K562 (cell line): ENCODE measurements around the gene AP5M1. TPM values are rescaled to one million over a fixed set of nuclear protein-coding genes. Genes with fewer than 3 reads are reported as not detected.

ENCODE experiments used
- ATAC-seq: fragments of 200-7000 bp; cut with Tn5 transposase; 3 replicates; pipeline ENCODE4 v1.9.1; 2020; ENCODE audit warnings: moderate library complexity
- BruUV-seq: library from RNA; stranded (reverse); fragments of 400-500 nt; replicated peaks from 2 replicates; lab custom pipeline; 2021; lab: Mats Ljungman, UMichigan
- CTCF ChIA-PET: fragments of 300-600 bp; formaldehyde crosslinking; extraction: SDS; loops from one replicate; lab custom pipeline; 2021; ENCODE audit warnings: low intra/inter-chr PET ratio; lab: Yijun Ruan, JAX
- POLR2A ChIA-PET: fragments of 300-600, 350-650 bp; sonication (Branson Sonifier 250); formaldehyde crosslinking; extraction: SDS; loops from one replicate; lab custom pipeline; 2021; ENCODE audit warnings: antibody characterized with exemption, inconsistent platforms; lab: Yijun Ruan, JAX
- DNase-seq, 4 experiments: peaks; one replicate each; pipeline versions ENCODE4 v3.0.0 to v3.0.0-alpha.2; 2011 to 2018; ENCODE audit warnings: low spot score in 3 of 4, mixed read lengths in 3 of 4; ENCODE audit errors: extremely low read depth in 1 of 4
- FAIRE-seq: peaks from 2 replicates; lab custom pipeline; 2011; peaks lifted over from hg19 to GRCh38; lab: Jason Lieb, UNC
- H2AFZ ChIP-seq: 2 replicates; pipeline ENCODE4 v1.6.0; 2011; ENCODE audit warnings: low read depth, low read length, control low read depth, inconsistent platforms
- H3K27ac ChIP-seq: fragments of 200-600 bp; 3 replicates; pipeline ENCODE4 v1.8.0; 2011; ENCODE audit warnings: low read depth, mild to moderate bottlenecking, control low read depth, inconsistent platforms, low read length, moderate library complexity, mixed read lengths; ENCODE audit errors: extremely low read depth
- H3K27me3 ChIP-seq, 2 experiments: fragments of 300-600 bp in 1 of 2; 2 replicates in 1 of 2; 3 replicates in 1 of 2; pipeline versions ENCODE4 v1.6.0 to v1.8.0; 2011; ENCODE audit warnings: inconsistent platforms in 2 of 2, low read length in 2 of 2, mild to moderate bottlenecking in 1 of 2, mixed read lengths in 1 of 2, moderate library complexity in 1 of 2; ENCODE audit not compliant: control insufficient read depth in 2 of 2, insufficient read depth in 2 of 2
- H3K36me3 ChIP-seq: fragments of 300-600 bp; 3 replicates; pipeline ENCODE4 v1.8.0; 2011; ENCODE audit warnings: mild to moderate bottlenecking, low read length, inconsistent platforms; ENCODE audit not compliant: control insufficient read depth, insufficient read depth
- H3K4me1 ChIP-seq, 2 experiments: fragments of 200-600 bp in 1 of 2; replicated peaks in 1 of 2; 2 replicates in 1 of 2; 3 replicates in 1 of 2; pipeline versions ENCODE4 v1.5.1 to v1.8.0; 2011; ENCODE audit warnings: inconsistent platforms in 2 of 2, low read length in 2 of 2, mild to moderate bottlenecking in 1 of 2, mixed read lengths in 1 of 2, moderate library complexity in 1 of 2; ENCODE audit not compliant: control insufficient read depth in 2 of 2, insufficient read depth in 2 of 2
- H3K4me2 ChIP-seq: 2 replicates; pipeline ENCODE4 v1.6.1; 2011; ENCODE audit warnings: low read length, control low read depth, inconsistent platforms, mixed read lengths; ENCODE audit not compliant: insufficient read depth
- H3K4me3 ChIP-seq: fragments of 200-600 bp; sonication (generic), shearing (Covaris generic); 2 replicates; pipeline ENCODE4 v1.5.1; 2016; ENCODE audit warnings: control low read depth, inconsistent platforms
- H3K79me2 ChIP-seq: fragments of 200-600 bp; 3 replicates; pipeline ENCODE4 v1.8.0; 2011; ENCODE audit warnings: low read length, inconsistent platforms; ENCODE audit not compliant: control insufficient read depth, insufficient read depth
- H3K9ac ChIP-seq, 2 experiments: 2 replicates each; pipeline versions ENCODE4 v1.6.0 to v1.6.1; 2011; ENCODE audit warnings: low read depth in 2 of 2, low read length in 2 of 2, control low read depth in 1 of 2, inconsistent platforms in 1 of 2, mild to moderate bottlenecking in 1 of 2, mixed read lengths in 1 of 2; ENCODE audit not compliant: insufficient read depth in 1 of 2
- H3K9me1 ChIP-seq: one replicate; pipeline ENCODE4 v1.6.0; 2011; ENCODE audit warnings: inconsistent platforms, mild to moderate bottlenecking, low read length, moderate library complexity; ENCODE audit not compliant: control insufficient read depth, insufficient read depth
- H3K9me3 ChIP-seq: replicated peaks from 2 replicates; pipeline ENCODE4 v1.5.1; 2011; ENCODE audit warnings: low read depth, low read length, inconsistent platforms; ENCODE audit not compliant: control insufficient read depth, insufficient read depth
- H4K20me1 ChIP-seq: replicated peaks from 2 replicates; pipeline ENCODE4 v1.6.1; 2011; ENCODE audit warnings: low read length, inconsistent platforms, mixed read lengths; ENCODE audit not compliant: control insufficient read depth, insufficient read depth
- CBFB ChIP-seq: sonication (generic); formaldehyde crosslinking; IDR thresholded peaks from 2 replicates; pipeline ENCODE4 v1.4.0; 2020; ENCODE audit warnings: mild to moderate bottlenecking, missing genetic modification reagents
- CBX8 ChIP-seq: fragments of 200-600 bp; sonication (generic); IDR thresholded peaks from 2 replicates; pipeline ENCODE4 v1.6.1; 2012; ENCODE audit warnings: borderline replicate concordance, mixed run types, low read depth, mild to moderate bottlenecking, moderate library complexity, mixed read lengths, low read length, control low read depth, inconsistent platforms; ENCODE audit not compliant: poor library complexity, severe bottlenecking; ENCODE audit errors: extremely low read depth
- ETV6 ChIP-seq, 3 experiments: fragments of 150-350 bp in 1 of 3; sonication (generic) in 1 of 3; formaldehyde crosslinking in 1 of 3; IDR thresholded peaks; 2 replicates each; pipeline versions ENCODE4 v1.6.1 to v1.8.0; 2014 to 2022; ENCODE audit warnings: borderline replicate concordance in 2 of 3, low read depth in 2 of 3, antibody characterized with exemption in 1 of 3, low read length in 1 of 3, mild to moderate bottlenecking in 1 of 3, missing genetic modification reagents in 1 of 3
- FOXA3 ChIP-seq, 2 experiments: fragments of 450-650 bp in 1 of 2; sonication (generic) in 1 of 2; formaldehyde crosslinking; IDR thresholded peaks in 1 of 2; conservative IDR thresholded peaks in 1 of 2; 2 replicates each; pipeline versions ENCODE4 v1.4.0 to v1.8.0; 2020 to 2022; ENCODE audit warnings: mild to moderate bottlenecking in 2 of 2, missing genetic modification reagents in 1 of 2
- HDAC3 ChIP-seq: fragments of 450-650 bp; IDR thresholded peaks from 2 replicates; pipeline ENCODE4 v1.6.1; 2018; ENCODE audit warnings: borderline replicate concordance, mild to moderate bottlenecking, moderate library complexity; ENCODE audit not compliant: partially characterized antibody
- KLF10 ChIP-seq: fragments of 250-450 bp; sonication (Bioruptor Pico); IDR thresholded peaks from 2 replicates; pipeline ENCODE4 v1.6.1; 2021; ENCODE audit warnings: matching md5 sums
- SP1 ChIP-seq: sonication (generic); formaldehyde crosslinking; IDR thresholded peaks from 2 replicates; pipeline ENCODE4 v1.8.1; 2022; ENCODE audit warnings: mild to moderate bottlenecking, missing genetic modification reagents
- SUPT5H ChIP-seq: fragments of 450-650 bp; IDR thresholded peaks from 2 replicates; pipeline ENCODE4 v1.6.1; 2016
- ZNF444 ChIP-seq: fragments of 250-450 bp; sonication (Bioruptor Pico); IDR thresholded peaks from 2 replicates; pipeline ENCODE4 v1.4.0; 2020; ENCODE audit warnings: mild to moderate bottlenecking, moderate library complexity
- ZNF586 ChIP-seq: fragments of 450-650 bp; formaldehyde crosslinking; conservative IDR thresholded peaks from 2 replicates; pipeline ENCODE4 v1.4.0; 2020; ENCODE audit warnings: mild to moderate bottlenecking, moderate library complexity
- ZNF77 ChIP-seq: fragments of 250-450 bp; sonication (Bioruptor Pico); IDR thresholded peaks from 2 replicates; pipeline ENCODE4 v1.5.0; 2020
- WGBS: fragments of 100-300 bp; shearing (Covaris generic); methylation state at CpG from one replicate; pipeline ENCODE4 v1.1.6; 2016; ENCODE audit warnings: low coverage, mixed read lengths; ENCODE audit not compliant: insufficient coverage; ENCODE audit errors: missing lambda C conversion rate; 5-methylcytosine and 5-hydroxymethylcytosine counted together
- in situ Hi-C: fragments of 300-500 bp; cut with MboI; formaldehyde crosslinking; loops from 4 replicates; pipeline ENCODE4 v1.15.0; 2018; ENCODE audit warnings: inconsistent platforms, mixed read lengths
- intact Hi-C: fragments of 100-400 bp; cut with micrococcal nuclease; formaldehyde crosslinking; loops from 2 replicates; pipeline ENCODE4 v1.14.2; 2022
- polyA plus RNA-seq, 8 experiments: library from polyadenylated mRNA; depleted of rRNA in 4 of 8; stranded (reverse) in 5 of 8; unstranded in 3 of 8; fragments of >200 nt; fragmentation: Nextera tagmentation in 2 of 8; fragmentation: Illumina TruSeq in 1 of 8; extraction: Ambion mirVana in 2 of 8; extraction: Trizol in 1 of 8; gene quantifications; 2 replicates each; pipeline versions ENCODE4 v1.2.1 to v1.2.3, GENCODE V29; 2011 to 2014; ENCODE audit warnings: inconsistent platforms in 1 of 8, missing spikeins in 1 of 8
- total RNA-seq, 7 experiments: library from RNA; depleted of rRNA in 6 of 7; stranded (reverse); fragments of >200 nt in 6 of 7; fragmentation: Illumina TruSeq in 2 of 7; extraction: Trizol in 2 of 7; gene quantifications; 2 replicates each; pipeline versions ENCODE4 v1.2.1 to v1.2.3, GENCODE V29; 2011 to 2021; ENCODE audit warnings: low replicate concordance in 1 of 7
- TF ChIP-seq, protein P1 (sequence below): fragments of 450-650 bp; formaldehyde crosslinking; IDR thresholded peaks from 2 replicates; pipeline ENCODE4 v1.4.0; 2022; ENCODE audit warnings: mild to moderate bottlenecking, moderate library complexity
- TF ChIP-seq, protein P2 (sequence below): fragments of 250-450 bp; sonication (Bioruptor Pico); IDR thresholded peaks from 2 replicates; pipeline ENCODE4 v1.5.0; 2021
- TF ChIP-seq, protein P3 (sequence below): sonication (generic); formaldehyde crosslinking; IDR thresholded peaks from 2 replicates; pipeline ENCODE4 v1.8.1; 2023; ENCODE audit warnings: mild to moderate bottlenecking, missing genetic modification reagents, moderate library complexity
- TF ChIP-seq, protein P4 (sequence below): fragments of 250-450 bp; sonication (Bioruptor Pico); IDR thresholded peaks from 2 replicates; pipeline ENCODE4 v1.8.0; 2021; ENCODE audit warnings: moderate library complexity, mild to moderate bottlenecking, inconsistent platforms
- TF ChIP-seq, protein P5 (sequence below): fragments of 250-450 bp; sonication (Bioruptor Pico); IDR thresholded peaks from 2 replicates; pipeline ENCODE4 v1.4.0; 2020; ENCODE audit warnings: mild to moderate bottlenecking

Gene AP5M1
- total and polyA plus RNA-seq, 9 of the 15 experiments (the other 6 are each of a cell fraction or from before 2014, with no cell fraction given), result 16.1 to 51.7 (median 30.9) TPM

DNA sequence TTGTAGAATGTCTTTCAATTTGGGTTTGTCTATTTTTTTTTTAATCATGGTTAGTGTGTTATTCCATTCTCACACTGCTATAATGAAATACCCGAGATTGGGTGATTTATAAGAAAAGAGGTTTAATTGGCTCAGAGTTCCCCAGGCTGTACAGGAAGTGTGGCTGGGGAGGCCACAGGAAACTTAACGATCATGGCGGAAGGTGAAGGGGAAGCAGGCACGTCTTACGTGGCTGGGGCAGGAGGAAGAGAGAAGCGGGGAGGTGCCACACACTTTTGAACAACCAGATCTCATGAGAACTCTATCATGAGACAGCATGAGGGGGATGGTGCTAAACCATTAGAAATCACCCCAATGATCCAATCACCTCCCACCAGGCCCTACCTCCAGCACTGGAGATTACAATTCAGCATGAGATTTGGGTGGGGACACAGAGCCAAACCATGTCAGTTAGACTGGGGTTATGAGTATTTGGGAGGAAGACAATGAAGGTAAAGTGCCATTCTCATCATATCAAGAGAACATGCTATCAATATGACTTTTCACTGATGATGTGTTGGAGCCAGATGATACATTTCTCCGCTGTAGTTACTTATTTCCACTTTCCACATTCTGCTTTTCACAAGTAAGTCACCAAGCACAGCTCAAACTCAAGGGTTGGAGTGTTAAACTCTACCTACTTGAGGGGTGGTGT lies 45.8 kb downstream of the AP5M1 start:
- FAIRE-seq (no peak), DNase-seq (no peak), ATAC-seq (no peak)
- no peak overlapping the region for H3K4me2 ChIP-seq
- no peaks in the 10 kb centered on the region for H4K20me1 ChIP-seq
- no peaks in the 10 kb centered on the region; a peak in 1 of 5 replicates for H3K27me3 ChIP-seq
- no peaks in the 10 kb centered on the region for H3K4me1 ChIP-seq
- ChIA-PET CTCF (no interaction called here), POLR2A (interaction anchor here (0.6 kb wide), 1 partner anchor 38 kb away, joined by 4 read pairs; no protein-coding TSS in a partner anchor)
- no peak overlapping the region for H3K9ac ChIP-seq
- no peaks in the 10 kb centered on the region for H3K36me3 ChIP-seq
- WGBS, result 20% methylated on average over 6 of the region's 7 CpGs
- in situ Hi-C loops, result loop anchor here (5.0 to 25.0 kb wide), 3 partner anchors 252 to 822 kb away; no protein-coding TSS in a partner anchor
- H3K9me1 ChIP-seq, result no peaks in the 10 kb centered on the region
- no TSS peak for BruUV-seq
- H2AFZ ChIP-seq, result no peak overlapping the region
- no peak overlapping the region for H3K4me3 ChIP-seq
- no peaks in the 10 kb centered on the region for H3K79me2 ChIP-seq
- H3K27ac ChIP-seq, result no peak overlapping the region
- no peaks in the 10 kb centered on the region for H3K9me3 ChIP-seq
- intact Hi-C loops, result loop anchor here (5.0 to 10.0 kb wide), 3 partner anchors 130 to 822 kb away; no protein-coding TSS in a partner anchor
- TF ChIP-seq KLF10, result no peak
- TF ChIP-seq ZNF586 (CRISPR knock-in tag), result no peak
- TF ChIP-seq, protein P1, sequence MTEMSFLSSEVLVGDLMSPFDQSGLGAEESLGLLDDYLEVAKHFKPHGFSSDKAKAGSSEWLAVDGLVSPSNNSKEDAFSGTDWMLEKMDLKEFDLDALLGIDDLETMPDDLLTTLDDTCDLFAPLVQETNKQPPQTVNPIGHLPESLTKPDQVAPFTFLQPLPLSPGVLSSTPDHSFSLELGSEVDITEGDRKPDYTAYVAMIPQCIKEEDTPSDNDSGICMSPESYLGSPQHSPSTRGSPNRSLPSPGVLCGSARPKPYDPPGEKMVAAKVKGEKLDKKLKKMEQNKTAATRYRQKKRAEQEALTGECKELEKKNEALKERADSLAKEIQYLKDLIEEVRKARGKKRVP (CRISPR knock-in tag), result no peak
- TF ChIP-seq, protein P2, sequence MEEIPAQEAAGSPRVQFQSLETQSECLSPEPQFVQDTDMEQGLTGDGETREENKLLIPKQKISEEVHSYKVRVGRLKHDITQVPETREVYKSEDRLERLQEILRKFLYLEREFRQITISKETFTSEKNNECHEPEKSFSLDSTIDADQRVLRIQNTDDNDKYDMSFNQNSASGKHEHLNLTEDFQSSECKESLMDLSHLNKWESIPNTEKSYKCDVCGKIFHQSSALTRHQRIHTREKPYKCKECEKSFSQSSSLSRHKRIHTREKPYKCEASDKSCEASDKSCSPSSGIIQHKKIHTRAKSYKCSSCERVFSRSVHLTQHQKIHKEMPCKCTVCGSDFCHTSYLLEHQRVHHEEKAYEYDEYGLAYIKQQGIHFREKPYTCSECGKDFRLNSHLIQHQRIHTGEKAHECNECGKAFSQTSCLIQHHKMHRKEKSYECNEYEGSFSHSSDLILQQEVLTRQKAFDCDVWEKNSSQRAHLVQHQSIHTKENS (CRISPR knock-in tag), result no peak
- TF ChIP-seq, protein P3, sequence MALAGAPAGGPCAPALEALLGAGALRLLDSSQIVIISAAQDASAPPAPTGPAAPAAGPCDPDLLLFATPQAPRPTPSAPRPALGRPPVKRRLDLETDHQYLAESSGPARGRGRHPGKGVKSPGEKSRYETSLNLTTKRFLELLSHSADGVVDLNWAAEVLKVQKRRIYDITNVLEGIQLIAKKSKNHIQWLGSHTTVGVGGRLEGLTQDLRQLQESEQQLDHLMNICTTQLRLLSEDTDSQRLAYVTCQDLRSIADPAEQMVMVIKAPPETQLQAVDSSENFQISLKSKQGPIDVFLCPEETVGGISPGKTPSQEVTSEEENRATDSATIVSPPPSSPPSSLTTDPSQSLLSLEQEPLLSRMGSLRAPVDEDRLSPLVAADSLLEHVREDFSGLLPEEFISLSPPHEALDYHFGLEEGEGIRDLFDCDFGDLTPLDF (CRISPR knock-in tag), result no peak
- TF ChIP-seq, protein P4, sequence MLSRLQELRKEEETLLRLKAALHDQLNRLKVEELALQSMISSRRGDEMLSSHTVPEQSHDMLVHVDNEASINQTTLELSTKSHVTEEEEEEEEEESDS (CRISPR knock-in tag), result no peak
- TF ChIP-seq ZNF444, result no peak
- no peak for TF ChIP-seq ZNF77 (CRISPR knock-in tag)
- TF ChIP-seq SUPT5H, result no peak
- no peak for TF ChIP-seq CBX8
- TF ChIP-seq FOXA3 (CRISPR knock-in tag; conservative IDR thresholded peaks at IDR 0.05 in 1 of 2, IDR thresholded peaks at IDR 0.05 in 1 of 2), result no peak
- no peak for TF ChIP-seq CBFB (CRISPR knock-in tag)
- TF ChIP-seq, protein P5, sequence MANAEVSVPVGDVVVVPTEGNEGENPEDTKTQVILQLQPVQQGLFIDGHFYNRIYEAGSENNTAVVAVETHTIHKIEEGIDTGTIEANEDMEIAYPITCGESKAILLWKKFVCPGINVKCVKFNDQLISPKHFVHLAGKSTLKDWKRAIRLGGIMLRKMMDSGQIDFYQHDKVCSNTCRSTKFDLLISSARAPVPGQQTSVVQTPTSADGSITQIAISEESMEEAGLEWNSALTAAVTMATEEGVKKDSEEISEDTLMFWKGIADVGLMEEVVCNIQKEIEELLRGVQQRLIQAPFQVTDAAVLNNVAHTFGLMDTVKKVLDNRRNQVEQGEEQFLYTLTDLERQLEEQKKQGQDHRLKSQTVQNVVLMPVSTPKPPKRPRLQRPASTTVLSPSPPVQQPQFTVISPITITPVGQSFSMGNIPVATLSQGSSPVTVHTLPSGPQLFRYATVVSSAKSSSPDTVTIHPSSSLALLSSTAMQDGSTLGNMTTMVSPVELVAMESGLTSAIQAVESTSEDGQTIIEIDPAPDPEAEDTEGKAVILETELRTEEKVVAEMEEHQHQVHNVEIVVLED (CRISPR knock-in tag), result no peak
- no peak for TF ChIP-seq SP1 (CRISPR knock-in tag)
- no peak for TF ChIP-seq HDAC3
- no peak for TF ChIP-seq ETV6 (IDR thresholded peaks at IDR 0.05; ENCODE audit: borderline replicate concordance in 1 of 2, low read depth in 2 of 2, low read length in 1 of 2)
- TF ChIP-seq ETV6 (CRISPR knock-in tag; IDR thresholded peaks at IDR 0.05; ENCODE audit: borderline replicate concordance), result no peak
